MM.1S (cell line): ENCODE data around the gene CTNNA3.

ENCODE experiments used
- DNase-seq: peaks from one replicate; pipeline ENCODE4 v3.0.0-alpha.2; 2015
- H2AFZ ChIP-seq: fragments of 300-600 bp; sonication (generic); 2 replicates; pipeline ENCODE4 v1.6.0; 2016; ENCODE audit warnings: antibody characterized with exemption, low read length
- H3F3A ChIP-seq: fragments of 300-600 bp; sonication (generic); 2 replicates; pipeline ENCODE4 v1.6.1; 2016; ENCODE audit warnings: mild to moderate bottlenecking, antibody characterized with exemption, low read length, moderate library complexity, mixed read lengths; ENCODE audit not compliant: insufficient read depth
- H3K27ac ChIP-seq: fragments of 300-600 bp; sonication (generic); 2 replicates; pipeline ENCODE4 v1.5.1; 2016; ENCODE audit warnings: mild to moderate bottlenecking, low read length
- H3K27me3 ChIP-seq: fragments of 300-600 bp; sonication (generic); replicated peaks from 2 replicates; pipeline ENCODE4 v1.6.0; 2016; ENCODE audit warnings: low read length; ENCODE audit not compliant: insufficient read depth
- H3K36me3 ChIP-seq: fragments of 300-600 bp; sonication (generic); replicated peaks from 2 replicates; pipeline ENCODE4 v1.6.1; 2016; ENCODE audit warnings: mild to moderate bottlenecking, low read length, mixed read lengths; ENCODE audit not compliant: insufficient read depth
- H3K4me1 ChIP-seq: fragments of 300-600 bp; sonication (generic); 2 replicates; pipeline ENCODE4 v1.6.1; 2016; ENCODE audit warnings: low read length, mixed read lengths
- H3K4me2 ChIP-seq: fragments of 300-600 bp; sonication (generic); 2 replicates; pipeline ENCODE4 v1.6.0; 2016; ENCODE audit warnings: low read depth, low read length
- H3K4me3 ChIP-seq: fragments of 300-600 bp; sonication (generic); 2 replicates; pipeline ENCODE4 v1.5.1; 2016; ENCODE audit warnings: low read length, mixed read lengths
- H3K79me2 ChIP-seq: fragments of 300-600 bp; sonication (generic); 2 replicates; pipeline ENCODE4 v1.6.1; 2016; ENCODE audit warnings: mixed run types, low read length, mixed read lengths
- H3K9ac ChIP-seq: fragments of 300-600 bp; sonication (generic); 2 replicates; pipeline ENCODE4 v1.6.1; 2016; ENCODE audit warnings: low read length, mixed read lengths
- H3K9me2 ChIP-seq: fragments of 300-600 bp; sonication (generic); replicated peaks from 2 replicates; pipeline ENCODE4 v1.6.1; 2016; ENCODE audit warnings: mild to moderate bottlenecking, low read length, mixed read lengths; ENCODE audit not compliant: insufficient read depth
- H3K9me3 ChIP-seq: fragments of 300-600 bp; sonication (generic); replicated peaks from 2 replicates; pipeline ENCODE4 v1.6.1; 2016; ENCODE audit warnings: mild to moderate bottlenecking, low read length, mixed read lengths; ENCODE audit not compliant: insufficient read depth
- H4K20me1 ChIP-seq: fragments of 300-600 bp; sonication (generic); 2 replicates; pipeline ENCODE4 v1.6.1; 2016; ENCODE audit warnings: mild to moderate bottlenecking, low read length, moderate library complexity, mixed read lengths; ENCODE audit not compliant: insufficient read depth
- EZH2 ChIP-seq: fragments of 300-600 bp; sonication (generic); optimal IDR thresholded peaks from 2 replicates; pipeline ENCODE3; 2017; ENCODE audit warnings: low read depth, mild to moderate bottlenecking, antibody characterized with exemption, low read length, mixed read lengths
- EZH2phosphoT487 ChIP-seq: fragments of 300-600 bp; sonication (generic); IDR thresholded peaks from 2 replicates; pipeline ENCODE4 v1.6.1; 2018; ENCODE audit warnings: antibody characterized with exemption, low read length
- TF ChIP-seq, protein P1 (sequence below): fragments of 300-600 bp; sonication (generic); IDR thresholded peaks from 2 replicates; pipeline ENCODE4 v1.5.1; 2016; ENCODE audit warnings: antibody characterized with exemption, low read length, mixed read lengths

The CTNNA3 gene

DNA sequence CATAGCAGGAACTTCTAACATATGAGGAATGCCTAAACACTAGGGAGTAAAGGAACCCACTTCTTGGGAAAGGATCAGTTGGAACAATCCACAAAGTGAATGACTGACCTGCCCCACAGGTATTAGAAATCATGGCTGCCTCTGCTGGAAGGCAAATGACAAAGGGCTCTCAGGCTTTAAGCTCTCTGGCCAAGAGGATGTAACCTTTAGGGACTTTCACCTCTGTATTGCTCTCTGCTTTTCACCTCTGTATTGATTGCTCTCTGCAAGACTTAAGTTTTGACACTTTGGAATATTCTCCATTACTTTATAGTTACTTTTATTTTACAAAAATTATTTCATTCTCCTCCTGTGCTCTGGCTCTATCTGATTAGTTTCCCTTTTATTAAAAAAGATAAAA, 522.2 kb downstream of the CTNNA3 start:
- Histone ChIP-seq H3K9me3 (no peaks in the 10 kb centered on the region), H3K27ac (no peak overlapping the region), H3K9ac (no peak overlapping the region), H3K4me1 (no peaks in the 10 kb centered on the region), H3K79me2 (no peaks in the 10 kb centered on the region), H2AFZ (no peak overlapping the region), H3K4me3 (no peak overlapping the region), H3K4me2 (no peak overlapping the region), H3F3A (no peaks in the 10 kb centered on the region), H4K20me1 (no peaks in the 10 kb centered on the region), H3K27me3 (no peaks in the 10 kb centered on the region), H3K9me2 (no peaks in the 10 kb centered on the region), H3K36me3 (no peaks in the 10 kb centered on the region)
- DNase-seq, result no peak
- TF ChIP-seq, protein P1, sequence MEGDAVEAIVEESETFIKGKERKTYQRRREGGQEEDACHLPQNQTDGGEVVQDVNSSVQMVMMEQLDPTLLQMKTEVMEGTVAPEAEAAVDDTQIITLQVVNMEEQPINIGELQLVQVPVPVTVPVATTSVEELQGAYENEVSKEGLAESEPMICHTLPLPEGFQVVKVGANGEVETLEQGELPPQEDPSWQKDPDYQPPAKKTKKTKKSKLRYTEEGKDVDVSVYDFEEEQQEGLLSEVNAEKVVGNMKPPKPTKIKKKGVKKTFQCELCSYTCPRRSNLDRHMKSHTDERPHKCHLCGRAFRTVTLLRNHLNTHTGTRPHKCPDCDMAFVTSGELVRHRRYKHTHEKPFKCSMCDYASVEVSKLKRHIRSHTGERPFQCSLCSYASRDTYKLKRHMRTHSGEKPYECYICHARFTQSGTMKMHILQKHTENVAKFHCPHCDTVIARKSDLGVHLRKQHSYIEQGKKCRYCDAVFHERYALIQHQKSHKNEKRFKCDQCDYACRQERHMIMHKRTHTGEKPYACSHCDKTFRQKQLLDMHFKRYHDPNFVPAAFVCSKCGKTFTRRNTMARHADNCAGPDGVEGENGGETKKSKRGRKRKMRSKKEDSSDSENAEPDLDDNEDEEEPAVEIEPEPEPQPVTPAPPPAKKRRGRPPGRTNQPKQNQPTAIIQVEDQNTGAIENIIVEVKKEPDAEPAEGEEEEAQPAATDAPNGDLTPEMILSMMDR, result no peak

DNA sequence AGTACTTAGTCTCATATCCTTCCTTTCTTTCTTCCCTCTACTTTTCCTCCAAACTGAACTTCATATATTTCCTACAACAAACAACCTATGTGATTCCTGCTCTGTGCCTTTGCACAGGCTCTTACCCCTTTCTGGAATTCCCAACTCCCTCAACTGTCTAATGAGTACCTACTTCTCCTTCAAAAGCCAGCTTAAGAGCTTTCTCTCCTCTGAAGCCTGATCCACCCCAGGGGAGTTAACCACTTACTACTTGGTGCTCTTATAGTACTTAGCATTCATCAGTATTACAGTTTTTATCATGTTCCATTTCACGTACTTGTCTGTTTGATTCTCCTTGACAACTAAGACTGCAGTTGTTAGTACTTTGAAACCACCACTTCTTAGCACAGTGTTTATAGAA, 524.0 kb downstream of the CTNNA3 start:
- no peak overlapping the region for H3K9ac ChIP-seq
- no peaks in the 10 kb centered on the region for H4K20me1 ChIP-seq
- H3K4me1 ChIP-seq, result no peaks in the 10 kb centered on the region
- no peaks in the 10 kb centered on the region for H3K36me3 ChIP-seq
- no peak for DNase-seq
- no peaks in the 10 kb centered on the region for H3F3A ChIP-seq
- no peaks in the 10 kb centered on the region for H3K79me2 ChIP-seq
- no peak for TF ChIP-seq EZH2
- TF ChIP-seq, protein P1, result no peak
- no peak for TF ChIP-seq EZH2phosphoT487
- H3K4me3 ChIP-seq, result no peak overlapping the region
- no peak overlapping the region for H3K27ac ChIP-seq
- no peaks in the 10 kb centered on the region for H3K9me2 ChIP-seq
- no peaks in the 10 kb centered on the region for H3K9me3 ChIP-seq
- no peak overlapping the region for H2AFZ ChIP-seq
- no peak overlapping the region for H3K4me2 ChIP-seq
- no peaks in the 10 kb centered on the region for H3K27me3 ChIP-seq

DNA sequence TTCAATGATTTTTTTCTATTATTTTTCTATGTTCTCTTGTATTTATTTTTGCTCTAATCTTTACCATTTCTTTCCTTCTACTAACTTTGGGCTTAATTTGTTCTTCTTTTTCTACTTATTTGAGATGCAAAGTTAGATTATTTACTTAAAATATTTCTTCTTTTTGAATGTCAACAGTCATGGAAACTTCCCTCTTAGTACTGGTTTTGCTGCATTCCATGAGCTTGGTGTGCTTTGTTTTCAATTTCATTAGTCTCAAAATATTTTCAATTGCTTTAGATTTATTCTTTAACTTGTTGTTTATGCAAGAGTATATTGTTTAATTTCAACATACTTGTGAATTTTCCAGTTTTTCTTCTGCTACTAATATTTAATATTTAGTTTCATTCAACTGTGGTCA, 539.8 kb downstream of the CTNNA3 start:
- Histone ChIP-seq H3K9ac (no peak overlapping the region), H3K4me3 (no peak overlapping the region), H2AFZ (no peak overlapping the region), H4K20me1 (no peaks in the 10 kb centered on the region), H3K36me3 (no peaks in the 10 kb centered on the region), H3K27me3 (no peaks in the 10 kb centered on the region), H3K4me1 (no peaks in the 10 kb centered on the region), H3K27ac (no peak overlapping the region), H3K9me3 (no peaks in the 10 kb centered on the region), H3K4me2 (no peak overlapping the region), H3K79me2 (no peaks in the 10 kb centered on the region), H3K9me2 (no peaks in the 10 kb centered on the region), H3F3A (no peaks in the 10 kb centered on the region)
- DNase-seq, result no peak
- TF ChIP-seq, protein P1, result no peak
- TF ChIP-seq EZH2 (no peak), EZH2phosphoT487 (no peak)
